T-helper 1 cell treated with Interleukin-12 subunit alpha and Interleukin-12 subunit beta and Interleukin-4 antibody, amounts not matched to agents 30 ng/mL and 1 ng/mL, for 36 hours (primary cell): Measurements from ENCODE around the gene ZBTB32. TPM values are rescaled to one million over a fixed set of nuclear protein-coding genes. Genes with fewer than 3 reads are reported as not detected.

Source experiments
- intact Hi-C: fragments of 100-400 bp; cut with micrococcal nuclease; formaldehyde crosslinking; loops from one replicate; pipeline ENCODE4 v1.15.1; 2024
- total RNA-seq: library from RNA; stranded (reverse); gene quantifications from 2 replicates; pipeline ENCODE4 v1.2.3, GENCODE V29; 2022

ZBTB32 gene
- total RNA-seq, 1 donor from 2014 or later = 59.2 TPM

DNA sequence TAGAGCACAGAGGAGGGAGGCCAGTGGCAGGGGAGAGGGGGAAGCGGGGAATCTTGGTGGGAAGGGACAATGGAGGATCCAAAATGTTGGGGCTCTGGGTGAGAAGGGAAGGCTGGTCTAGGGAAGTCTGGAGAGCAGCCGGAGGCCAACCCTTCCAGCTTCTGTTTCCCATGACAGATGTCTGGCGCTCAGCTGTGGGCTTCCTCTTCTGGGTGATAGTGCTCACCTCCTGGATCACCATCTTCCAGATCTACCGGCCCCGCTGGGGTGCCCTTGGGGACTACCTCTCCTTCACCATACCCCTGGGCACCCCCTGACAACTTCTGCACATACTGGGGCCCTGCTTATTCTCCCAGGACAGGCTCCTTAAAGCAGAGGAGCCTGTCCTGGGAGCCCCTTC lies 42.2 kb downstream of the ZBTB32 start:
- intact Hi-C loops = loop anchor here (5.0 to 10.0 kb wide), 3 partner anchors 1028 to 1628 kb away; partner anchors contain the start of genes SCGB2B2, ZNF302, ZNF527 and ZNF850

- intact Hi-C loops = loop anchor here (1.0 to 10.0 kb wide), 16 partner anchors 8 to 1626 kb away; partner anchors contain the start of genes ALKBH6, ARHGAP33, HAUS5 and POLR2I
These were observed 44.0 kb downstream of the ZBTB32 start, which contains the start of gene LIN37 for GRCh38 chr19:35748106-35749020. LIN37 (plus strand) TSS chr19:35748576; CDS start chr19:35748725, 149 bp downstream.

GRCh38 chr19:35750167-35750566 lies 45.8 kb downstream of the ZBTB32 start:
- intact Hi-C loops = no loop called here

DNA sequence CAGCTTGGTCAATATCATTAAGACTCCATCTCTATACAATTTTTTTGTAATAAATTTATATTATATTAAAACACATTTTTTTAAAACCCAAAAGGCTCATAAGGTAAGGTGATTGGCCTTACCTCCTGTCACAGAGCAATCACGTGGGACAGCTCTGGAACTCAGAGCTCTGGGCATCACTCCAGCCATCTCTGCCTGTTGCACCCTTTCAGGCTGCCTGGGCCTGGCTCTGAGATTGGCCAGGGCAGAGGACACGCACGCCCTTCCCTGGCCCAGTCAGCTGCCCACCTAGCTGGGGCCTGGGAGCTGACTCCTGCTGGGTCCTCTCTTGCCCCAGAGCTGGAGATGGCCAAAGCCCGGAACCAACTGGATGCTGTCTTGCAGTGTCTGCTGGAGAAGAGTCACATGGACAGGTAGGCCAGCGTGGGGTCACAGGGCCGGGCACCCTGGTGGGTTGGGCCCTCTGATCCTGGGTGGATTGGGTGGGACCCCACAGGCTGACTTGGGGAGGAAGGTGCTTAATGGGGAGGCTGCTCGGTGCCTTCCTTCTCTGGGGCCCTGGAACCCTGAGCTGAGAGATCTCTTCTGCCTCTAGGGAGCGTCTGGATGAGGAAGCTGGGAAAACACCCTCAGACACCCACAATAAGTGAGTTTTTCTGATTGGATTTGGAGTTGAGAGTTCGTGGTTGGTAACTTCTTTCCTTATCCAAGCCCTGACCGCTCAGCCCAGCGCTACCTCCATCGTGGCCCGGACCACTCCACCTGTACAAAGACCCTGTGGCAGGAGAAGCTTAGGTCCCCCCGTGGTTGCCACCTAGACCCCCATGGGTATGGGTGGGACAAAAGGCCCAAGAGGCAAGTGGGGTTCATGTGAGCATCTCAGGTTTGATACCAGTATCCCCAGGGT lies 47.7 kb downstream of the ZBTB32 start:
- intact Hi-C loops = no loop called here

- intact Hi-C loops = no loop called here
These were observed 48.5 kb downstream of the ZBTB32 start for GRCh38 chr19:35752746-35753350.

GRCh38 chr19:35753634-35754369 lies 49.4 kb downstream of the ZBTB32 start:
- intact Hi-C loops = no loop called here

- intact Hi-C loops = no loop called here
These were observed 50.2 kb downstream of the ZBTB32 start for GRCh38 chr19:35754370-35755130.

GRCh38 chr19:35755131-35755549 lies 50.8 kb downstream of the ZBTB32 start:
- intact Hi-C loops = no loop called here

GRCh38 chr19:35755550-35756376 lies 51.4 kb downstream of the ZBTB32 start:
- intact Hi-C loops = no loop called here

DNA sequence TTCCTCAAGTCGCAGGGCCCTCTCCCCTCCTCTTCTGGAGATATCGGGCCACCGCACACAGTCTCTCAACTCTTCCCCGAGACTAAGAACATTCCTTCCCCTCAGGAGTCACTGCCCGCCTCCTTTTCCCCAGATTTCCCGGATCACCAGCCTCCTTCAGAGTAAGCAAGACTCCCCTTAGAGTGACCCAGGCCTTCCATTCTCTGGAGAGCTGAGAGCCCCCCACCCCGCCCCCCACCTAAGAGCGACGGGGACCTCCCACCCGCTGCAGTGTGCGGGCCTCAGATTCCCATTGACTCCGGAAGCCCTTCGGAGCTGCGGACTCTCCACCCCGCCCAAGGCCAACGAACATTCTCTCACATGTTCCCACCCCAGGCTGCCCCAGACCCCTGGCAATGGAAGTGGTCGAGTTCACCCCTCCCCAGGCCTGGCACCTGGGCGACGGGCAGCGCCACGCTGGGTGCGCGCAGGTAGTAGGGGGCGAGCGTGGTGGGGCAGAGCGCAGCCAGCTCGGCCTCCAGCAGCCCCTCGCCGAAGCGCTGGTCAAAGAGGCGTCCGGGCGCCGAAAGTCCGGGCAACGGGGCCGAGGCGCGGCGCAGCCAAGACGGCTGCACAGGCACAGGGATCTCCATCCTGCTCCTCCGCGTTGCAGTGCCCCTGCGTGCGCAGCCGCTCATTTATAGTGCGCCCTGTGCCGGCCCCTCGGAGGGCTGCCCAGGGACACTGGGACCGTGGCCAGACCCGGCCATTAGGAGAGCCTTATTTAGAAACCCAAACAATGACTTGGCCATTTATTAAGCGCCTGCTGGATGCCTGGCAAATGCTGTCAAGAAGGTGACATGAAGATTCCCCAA lies 52.2 kb downstream of the ZBTB32 start, which contains the start of gene HSPB6:
Gene HSPB6, minus strand, starts transcription at position 653 of the 854 bp plus-strand sequence. Its CDS starts 21 bp downstream, at position 632.
- intact Hi-C loops = no loop called here

DNA sequence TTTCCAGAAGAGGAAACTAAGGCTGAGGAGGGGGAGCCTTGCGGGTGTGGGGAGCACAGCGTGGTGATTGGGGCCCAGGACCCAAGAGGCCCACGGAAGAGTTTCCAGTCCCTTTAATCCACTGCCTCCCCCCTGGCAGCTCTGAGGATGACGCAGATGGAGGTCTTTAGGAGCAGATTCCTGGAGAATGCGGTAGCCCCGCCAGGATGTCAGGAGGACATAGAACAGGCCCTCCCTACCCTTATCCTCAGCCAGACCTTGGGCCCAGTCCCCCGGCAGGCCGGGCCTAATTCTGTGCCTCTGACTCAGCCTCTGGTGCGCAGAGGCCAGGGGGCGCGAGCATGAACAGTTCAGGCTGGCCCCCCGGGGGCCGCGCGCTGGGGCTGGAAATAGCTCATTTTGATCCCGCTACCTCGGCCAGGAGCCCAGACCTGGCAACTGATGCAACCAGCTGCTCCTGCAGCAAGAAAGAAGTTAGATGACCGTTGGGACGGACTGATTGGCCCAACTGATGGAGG lies 52.9 kb downstream of the ZBTB32 start:
- intact Hi-C loops = no loop called here

GRCh38 chr19:35757749-35758608 lies 53.6 kb downstream of the ZBTB32 start, which contains the start of gene PROSER3:
PROSER3 (plus strand) TSS chr19:35758176; CDS start chr19:35758216, 40 bp downstream.
- intact Hi-C loops = loop anchor here (1.0 kb wide), 9 partner anchors 10 to 357 kb away; partner anchors contain the start of genes ARHGAP33, HAUS5, LIN37 and SDHAF1

GRCh38 chr19:35759697-35760096 lies 55.3 kb downstream of the ZBTB32 start:
- intact Hi-C loops = no loop called here

DNA sequence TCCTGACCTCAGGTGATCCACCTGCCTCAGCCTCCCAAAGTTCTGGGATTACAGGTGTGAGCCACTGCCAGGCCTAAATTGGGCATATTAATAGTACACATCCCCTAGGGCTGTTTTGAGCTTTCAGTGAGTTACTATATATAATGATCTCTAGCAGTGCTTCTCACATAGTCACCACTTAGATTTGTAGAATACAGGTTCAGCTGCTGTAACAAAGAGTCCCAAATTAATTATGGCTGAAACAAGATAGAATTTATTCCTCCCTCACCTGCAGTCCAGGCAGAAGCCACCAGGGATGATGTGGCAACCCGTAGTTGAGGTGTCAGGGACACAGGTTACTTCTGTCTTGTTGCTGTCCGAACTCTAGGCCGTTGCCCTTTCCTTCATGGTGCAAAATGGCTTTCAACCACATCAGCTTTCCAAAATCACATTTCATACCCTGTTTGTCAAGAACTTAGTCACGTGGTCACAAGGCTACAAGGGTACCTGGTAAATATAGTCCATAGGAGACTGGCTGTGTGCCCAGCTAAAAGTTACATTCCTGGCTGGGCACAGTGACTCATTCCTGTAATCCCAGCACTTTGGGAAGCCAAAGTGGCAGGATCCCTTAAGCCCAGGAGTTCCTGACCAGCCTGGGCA lies 56.5 kb downstream of the ZBTB32 start:
- intact Hi-C loops = no loop called here

- intact Hi-C loops = no loop called here
These were observed 60.3 kb downstream of the ZBTB32 start for GRCh38 chr19:35764432-35765315.
